Activated T-helper 1 cell treated with anti-CD3 and anti-CD28 coated beads, Interleukin-12 subunit alpha, Interleukin-12 subunit beta, Interleukin-2, Interleukin-4 antibody, amounts not matched to agents 30 ng/mL and 10 ng/mL and 1 ng/mL, durations not matched to agents 14 hours and 24 hours and 36 hours (primary cell): ENCODE data around the gene SS18. TPM values are rescaled to one million over a fixed set of nuclear protein-coding genes. Genes with fewer than 3 reads are reported as not detected.

Experiments
- DNase-seq: peaks from one replicate; pipeline ENCODE4 v3.0.0; 2021; ENCODE audit warnings: low spot score
- H3K27ac Mint-ChIP-seq: one replicate; pipeline ENCODE4 v1.8.0; 2021; ENCODE audit warnings: mild to moderate bottlenecking, mixed read lengths
- H3K27me3 Mint-ChIP-seq: one replicate; pipeline ENCODE4 v1.8.0; 2022; ENCODE audit warnings: mild to moderate bottlenecking, moderate library complexity, mixed read lengths; ENCODE audit not compliant: insufficient read depth
- H3K36me3 Mint-ChIP-seq: one replicate; pipeline ENCODE4 v1.8.0; 2021; ENCODE audit warnings: low read depth, mixed read lengths
- H3K4me1 Mint-ChIP-seq: one replicate; pipeline ENCODE4 v1.8.0; 2021; ENCODE audit warnings: low read depth, mixed read lengths
- H3K4me3 Mint-ChIP-seq: one replicate; pipeline ENCODE4 v1.8.0; 2021; ENCODE audit warnings: mild to moderate bottlenecking, moderate library complexity, mixed read lengths
- H3K9me3 Mint-ChIP-seq: one replicate; pipeline ENCODE4 v1.8.0; 2021; ENCODE audit warnings: mixed read lengths
- intact Hi-C: fragments of 100-400 bp; cut with micrococcal nuclease; formaldehyde crosslinking; loops from one replicate; pipeline ENCODE4 v1.15.1; 2024
- total RNA-seq: library from RNA; stranded (reverse); gene quantifications from 2 replicates; pipeline ENCODE4 v1.2.3, GENCODE V29; 2022

The SS18 gene
- total RNA-seq, 1 donor from 2014 or later = 64.4 TPM

DNA sequence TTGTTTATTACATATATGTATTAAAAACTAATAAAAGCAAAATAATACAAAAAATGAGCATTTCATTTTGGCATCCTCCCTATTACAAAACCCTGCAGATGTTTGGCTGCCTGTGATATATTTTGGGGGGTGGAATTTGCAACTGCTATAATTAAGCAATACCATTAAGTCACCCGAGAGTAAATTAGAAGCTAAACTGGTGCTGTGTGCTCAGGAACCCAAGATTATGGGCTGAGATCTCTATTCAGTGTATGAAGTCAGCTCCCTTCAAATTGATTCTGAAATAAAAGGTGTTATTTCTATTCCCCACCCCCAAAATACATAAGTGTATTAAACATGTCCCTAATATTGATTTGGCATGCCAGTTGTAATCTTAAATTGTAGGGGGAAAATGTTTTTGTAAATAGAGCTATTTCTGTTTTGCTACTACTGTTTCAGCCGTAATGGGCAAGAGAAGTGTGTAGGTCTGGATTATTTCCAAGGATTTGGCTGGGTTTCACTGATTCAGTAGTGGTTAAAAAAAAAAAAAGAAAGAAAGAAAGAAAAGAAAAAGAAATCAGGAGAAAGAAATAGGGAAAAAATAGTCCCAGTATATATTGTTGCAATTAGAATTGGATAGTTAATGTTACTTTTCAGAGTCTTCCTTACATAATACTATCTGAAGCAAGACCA is 110.9 kb downstream of the SS18 start:
- Mint-ChIP-seq H3K4me1 (no peaks in the 10 kb centered on the region), H3K36me3 (no peaks in the 10 kb centered on the region), H3K9me3 (no peaks in the 10 kb centered on the region), H3K27ac (no peak overlapping the region), H3K27me3 (peaks cover 2% of the 10 kb centered on the region), H3K4me3 (no peak overlapping the region)
- intact Hi-C loops = no loop called here
- no peak for DNase-seq

DNA sequence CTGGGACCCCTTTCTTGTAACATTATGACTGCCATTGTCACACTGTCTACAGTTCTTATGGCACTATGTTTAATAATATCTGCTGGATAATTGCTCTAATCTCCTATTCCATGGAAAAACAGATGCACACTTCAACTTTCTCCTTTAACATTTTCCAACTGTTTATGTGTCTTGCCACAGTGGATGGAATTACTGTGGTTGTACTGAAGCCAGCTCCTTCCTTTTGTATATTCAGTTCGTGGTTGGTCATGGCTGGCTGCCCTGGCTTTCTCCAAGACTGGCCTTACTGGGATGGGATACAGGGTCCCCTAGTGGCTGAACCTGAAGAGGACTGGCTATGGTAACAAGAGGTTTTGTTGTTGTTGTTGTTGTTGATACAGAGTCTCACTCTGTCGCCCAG is 113.9 kb downstream of the SS18 start:
- peaks cover 9% of the 10 kb centered on the region for H3K27me3 Mint-ChIP-seq
- no peaks in the 10 kb centered on the region for H3K9me3 Mint-ChIP-seq
- no peaks in the 10 kb centered on the region for H3K4me1 Mint-ChIP-seq
- no peak overlapping the region for H3K27ac Mint-ChIP-seq
- no peaks in the 10 kb centered on the region for H3K36me3 Mint-ChIP-seq
- no peak overlapping the region for H3K4me3 Mint-ChIP-seq
- intact Hi-C loops = no loop called here
- no peak for DNase-seq

DNA sequence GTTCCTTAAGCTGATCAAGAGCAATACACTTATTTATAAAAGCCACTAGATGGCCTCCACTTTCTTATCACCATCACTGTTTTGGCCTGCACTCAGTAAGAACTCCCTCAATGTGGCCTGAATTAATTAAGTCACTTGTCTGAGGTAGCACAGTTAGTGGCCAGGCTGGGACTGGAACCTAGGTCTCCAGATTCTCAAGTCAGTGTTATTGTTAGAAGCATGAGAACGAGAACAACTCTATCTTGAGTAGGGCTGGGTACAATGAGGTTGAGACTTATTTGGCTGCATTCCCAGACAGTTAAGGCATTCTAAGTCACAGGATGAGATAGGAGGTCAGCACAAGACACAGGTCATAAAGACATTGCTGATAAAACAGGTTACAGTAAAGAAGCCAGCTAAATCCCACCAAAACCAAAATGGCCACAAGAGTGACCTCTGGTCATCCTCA is 115.8 kb downstream of the SS18 start:
- Mint-ChIP-seq H3K27ac (no peak overlapping the region), H3K4me1 (no peaks in the 10 kb centered on the region), H3K4me3 (no peak overlapping the region), H3K9me3 (no peaks in the 10 kb centered on the region), H3K27me3 (peaks cover 9% of the 10 kb centered on the region), H3K36me3 (no peaks in the 10 kb centered on the region)
- intact Hi-C loops = no loop called here
- no peak for DNase-seq

Other genes with a start within 250 kb of the SS18 start
- 0.44 and 0.49 TPM in 2 replicates for gene PSMA8, start 43.3 kb upstream of the SS18 start, total RNA-seq
- 16.1 and 17.0 TPM in 2 replicates for gene TAF4B, start 135.8 kb upstream of the SS18 start, total RNA-seq